Measurements from ENCODE around the gene AP1G2.
"Not testable (repeated sequence)": the region's sequence is repeated elsewhere in the genome, so short reads cannot be mapped to it uniquely, and the experiment has no call there.

The AP1G2 gene

DNA sequence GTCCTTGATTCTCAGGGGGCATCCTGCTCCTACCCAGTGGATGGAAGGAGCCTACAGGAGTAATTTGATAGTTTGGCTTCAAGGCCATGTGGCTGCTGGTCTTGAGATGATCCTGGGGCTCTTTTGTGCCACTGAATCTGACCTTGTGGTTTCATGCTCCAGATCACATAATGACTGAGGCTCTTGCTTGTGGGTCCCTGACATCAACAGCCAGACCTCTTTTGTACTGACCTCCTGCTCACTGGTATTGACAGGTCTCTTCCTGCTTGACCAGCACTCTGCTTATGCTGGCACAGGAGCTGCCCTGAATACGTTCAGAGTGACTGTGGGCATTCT lies 34.2 kb upstream of the AP1G2 start:
- DNase-seq: no peak
- in situ Hi-C loops (cut with MboI; ENCODE audit: low pct_unique_long_range_greater_than_20kb, low sequenced_read_pairs): no loop called here

DNA sequence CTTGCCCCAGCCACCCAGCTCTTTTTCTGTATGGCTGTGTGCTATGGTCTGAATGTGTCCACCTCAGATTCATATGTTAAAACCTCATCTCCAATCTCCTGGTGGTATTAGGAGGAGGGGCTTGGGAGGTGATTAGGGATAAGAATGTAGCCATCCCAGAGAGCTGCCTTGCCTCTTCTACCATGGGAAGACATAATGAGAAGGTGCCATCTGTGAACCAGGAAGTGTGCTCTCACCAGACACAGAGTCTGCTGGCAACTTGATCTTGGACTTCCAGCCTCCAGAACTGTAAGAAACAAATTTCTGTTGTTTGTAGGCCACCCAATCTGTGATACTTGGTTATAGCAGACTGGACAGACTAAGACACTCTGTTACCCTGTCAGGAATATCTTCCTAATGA lies 33.8 kb upstream of the AP1G2 start:
- in situ Hi-C loops (cut with MboI; ENCODE audit: low pct_unique_long_range_greater_than_20kb, low sequenced_read_pairs): no loop called here

DNA sequence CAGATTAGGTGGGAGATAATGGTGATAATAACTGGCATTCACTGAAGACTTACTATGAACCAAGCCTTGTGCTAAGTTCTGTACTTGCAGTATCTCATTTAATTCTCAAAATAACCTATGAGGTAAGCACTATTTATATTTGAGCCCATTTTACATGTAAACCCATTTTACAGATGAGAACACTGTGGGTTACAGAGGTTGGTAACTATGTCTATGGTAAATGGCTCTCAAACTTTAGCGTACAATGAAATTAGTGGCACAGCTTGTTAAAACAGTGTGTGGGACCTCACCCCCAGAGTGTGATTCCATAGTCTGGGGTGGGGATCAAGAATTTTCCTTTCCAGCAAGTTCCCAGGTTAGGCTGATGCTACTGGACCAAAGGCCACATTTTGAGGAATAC lies 33.2 kb upstream of the AP1G2 start:
- in situ Hi-C loops (cut with MboI; ENCODE audit: low pct_unique_long_range_greater_than_20kb, low sequenced_read_pairs): no loop called here

More for the DNA sequence above, 33.8 kb upstream of the AP1G2 start:
- no peak for DNase-seq

DNA sequence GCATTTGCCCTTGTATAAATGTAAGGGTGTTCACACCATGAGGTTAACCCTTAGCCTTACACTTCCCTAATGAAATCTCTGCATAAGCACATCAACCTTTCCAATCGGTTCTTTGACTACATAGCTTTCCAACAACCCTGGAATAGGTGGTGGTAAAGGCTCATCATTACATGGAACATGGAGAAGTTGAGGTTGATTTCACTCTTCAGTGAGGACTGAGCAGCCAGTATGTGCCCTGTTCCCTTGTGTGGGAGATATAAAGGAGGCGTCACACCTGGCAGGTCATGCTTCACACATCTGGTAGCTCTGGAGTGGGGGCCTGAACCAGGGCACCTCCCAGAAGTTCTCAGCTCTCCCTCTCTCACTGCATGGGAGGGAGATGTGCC lies 32.7 kb upstream of the AP1G2 start:
- in situ Hi-C loops (cut with MboI; ENCODE audit: low pct_unique_long_range_greater_than_20kb, low sequenced_read_pairs): no loop called here
- no peak for DNase-seq

More for the DNA sequence above, 33.2 kb upstream of the AP1G2 start:
- DNase-seq: no peak

DNA sequence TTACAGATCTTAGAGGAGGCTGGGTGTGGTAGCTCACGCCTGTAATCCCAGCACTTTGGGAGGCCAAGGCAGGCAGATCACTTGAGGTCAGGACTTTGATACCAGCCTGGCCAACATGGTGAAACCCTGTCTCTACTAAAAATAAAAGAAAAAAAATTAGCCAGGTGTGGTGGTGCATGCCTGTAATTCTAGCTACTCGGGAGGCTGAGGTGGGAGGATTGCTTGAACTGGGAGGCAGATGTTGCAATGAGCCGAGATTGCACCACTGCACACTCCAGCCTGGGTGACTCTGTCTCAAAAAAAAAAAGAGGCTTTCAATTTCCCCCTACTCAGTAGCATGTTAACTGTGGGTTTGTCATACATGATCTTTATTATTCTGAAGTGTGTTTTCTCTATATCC lies 26.6 kb upstream of the AP1G2 start:
- in situ Hi-C loops (cut with MboI; ENCODE audit: low pct_unique_long_range_greater_than_20kb, low sequenced_read_pairs); DNase-seq: not testable (repeated sequence)

DNA sequence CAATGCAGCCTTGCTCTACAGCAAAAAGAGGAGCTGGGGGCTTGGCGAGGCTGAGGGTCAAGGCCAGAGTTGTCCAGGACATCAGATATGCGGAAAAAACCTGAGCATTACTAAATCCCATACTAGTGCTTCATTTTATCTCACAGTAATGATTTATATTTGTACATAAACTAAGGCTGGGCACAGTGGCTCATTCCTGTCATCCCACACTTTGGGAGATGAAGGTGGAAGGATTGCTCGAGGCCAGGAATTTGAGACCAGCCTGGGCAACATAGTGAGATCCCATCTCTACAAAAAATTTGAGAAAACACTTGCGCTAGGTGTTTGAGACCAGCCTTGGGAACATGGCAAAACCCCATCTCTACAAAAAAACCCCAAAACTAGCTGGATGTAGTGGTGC lies 22.6 kb upstream of the AP1G2 start:
- no peak for DNase-seq
- in situ Hi-C loops (cut with MboI; ENCODE audit: low pct_unique_long_range_greater_than_20kb, low sequenced_read_pairs): no loop called here

DNA sequence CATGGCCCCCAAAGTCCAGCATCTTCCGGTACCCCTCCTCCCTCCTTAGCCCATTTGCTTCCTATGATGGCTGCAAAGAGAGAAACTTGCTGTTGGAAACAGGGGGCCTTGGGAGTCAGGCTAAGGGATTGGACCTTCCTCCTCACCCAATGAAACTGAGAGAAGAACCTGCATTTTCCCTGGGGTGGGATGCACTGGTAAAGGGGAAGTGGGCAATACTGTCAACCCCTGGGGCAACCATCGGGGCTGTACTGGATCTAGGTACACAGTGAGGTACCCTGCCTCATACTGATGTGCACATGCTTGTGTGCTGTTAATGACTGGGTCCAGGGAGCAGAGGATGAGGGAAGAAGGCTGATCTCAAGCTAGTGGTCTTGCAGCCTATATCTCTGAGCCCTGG lies 22.0 kb upstream of the AP1G2 start:
- in situ Hi-C loops (cut with MboI; ENCODE audit: low pct_unique_long_range_greater_than_20kb, low sequenced_read_pairs): no loop called here
- DNase-seq: no peak

DNA sequence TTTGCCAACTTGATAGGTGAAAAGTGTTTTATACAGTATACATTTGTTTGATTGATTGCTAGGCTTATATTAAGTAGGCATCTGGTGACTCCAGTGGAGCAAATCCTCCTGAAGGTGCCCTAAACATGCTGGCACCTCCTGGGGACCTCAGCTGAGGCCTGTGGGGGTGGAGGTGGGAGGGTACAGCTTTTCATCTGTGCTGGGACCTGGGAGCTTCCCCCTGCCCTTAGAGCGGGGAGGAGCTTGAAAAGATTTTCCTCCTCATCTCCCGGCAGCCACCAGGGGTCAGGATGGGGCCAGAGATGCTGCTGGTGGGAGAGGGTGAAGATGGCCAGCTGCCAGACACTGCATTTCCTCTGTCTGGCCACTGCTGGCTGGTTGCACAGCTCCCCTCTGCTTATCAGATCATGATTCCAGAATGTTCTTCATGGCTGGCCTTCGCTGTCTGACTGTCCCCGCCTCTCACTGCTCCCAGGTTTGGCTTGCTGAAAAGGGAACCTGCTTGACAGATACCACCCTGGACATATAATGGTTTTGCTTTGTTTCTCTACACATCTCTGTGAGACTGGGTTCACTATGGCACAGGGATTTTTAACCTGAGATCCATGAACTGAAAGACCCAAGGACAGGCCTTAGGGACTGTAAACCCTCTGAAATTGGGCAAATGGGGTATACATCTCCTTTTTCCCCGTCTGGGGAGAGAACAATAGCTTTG lies 21.4 kb upstream of the AP1G2 start:
- peak; percentile 97 for DNase-seq
- in situ Hi-C loops (cut with MboI; ENCODE audit: low pct_unique_long_range_greater_than_20kb, low sequenced_read_pairs): no loop called here

DNA sequence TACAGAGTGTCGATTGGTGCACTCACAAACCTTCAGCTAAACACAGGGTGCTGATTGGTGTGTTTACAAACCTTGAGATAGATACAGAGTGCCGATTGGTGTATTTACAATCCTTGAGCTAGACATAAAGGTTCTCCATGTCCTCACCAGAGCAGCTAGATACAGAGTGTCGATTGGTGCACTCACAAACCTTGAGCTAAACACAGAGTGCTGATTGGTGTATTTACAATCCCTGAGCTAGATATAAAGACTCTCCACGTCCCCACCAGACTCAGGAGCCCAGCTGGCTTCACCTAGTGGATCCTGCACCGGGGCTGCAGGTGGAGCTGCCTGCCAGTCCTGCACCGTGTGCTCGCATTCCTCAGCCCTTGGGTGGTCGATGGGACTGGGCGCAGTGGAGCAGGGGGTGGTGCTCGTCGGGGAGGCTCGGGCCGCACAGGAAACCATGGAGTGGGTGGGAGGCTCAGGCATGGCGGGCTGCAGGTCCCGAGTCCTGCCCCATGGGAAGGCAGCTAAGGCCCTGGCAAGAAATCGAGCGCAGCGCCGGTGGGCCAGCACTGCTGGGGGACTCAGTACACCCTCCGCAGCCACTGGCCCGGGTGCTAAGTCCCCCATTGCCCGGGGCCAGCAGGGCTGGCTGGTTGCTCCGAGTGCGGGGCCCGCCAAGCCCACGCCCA lies 17.1 kb upstream of the AP1G2 start:
- in situ Hi-C loops (cut with MboI; ENCODE audit: low pct_unique_long_range_greater_than_20kb, low sequenced_read_pairs); DNase-seq: not testable (repeated sequence)

DNA sequence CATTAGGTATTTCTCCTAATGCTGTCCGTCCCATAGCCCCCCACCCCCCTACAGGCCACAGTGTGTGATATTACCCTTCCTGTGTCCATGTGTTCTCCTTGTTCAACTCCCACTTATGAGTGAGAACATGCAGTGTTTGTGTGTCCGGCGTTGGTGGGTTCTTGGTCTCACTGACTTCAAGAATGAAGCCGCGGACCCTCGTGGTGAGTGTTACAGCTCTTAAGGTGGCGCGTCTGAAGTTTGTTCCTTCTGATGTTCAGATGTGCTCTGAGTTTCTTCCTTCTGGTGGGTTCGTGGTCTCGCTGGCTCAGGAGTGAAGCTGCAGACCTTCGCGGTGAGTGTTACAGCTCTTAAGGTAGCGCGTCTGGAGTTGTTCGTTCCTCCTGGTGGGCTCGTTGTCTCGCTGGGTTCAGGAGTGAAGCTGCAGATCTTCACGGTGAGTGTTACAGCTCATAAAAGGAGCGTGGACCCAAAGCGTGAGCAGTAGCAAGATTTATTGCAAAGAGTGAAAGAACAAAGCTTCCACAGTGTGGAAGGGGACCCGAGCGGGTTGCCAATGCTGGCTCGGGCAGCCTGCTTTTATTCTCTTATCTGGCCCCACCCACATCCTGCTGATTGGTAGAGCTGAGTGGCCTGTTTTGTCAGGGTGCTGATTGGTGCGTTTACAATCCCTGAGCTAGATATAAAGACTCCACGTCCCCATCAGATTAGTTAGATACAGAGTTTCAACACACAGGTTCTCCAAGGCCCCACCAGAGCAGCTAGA lies 16.4 kb upstream of the AP1G2 start:
- DNase-seq; in situ Hi-C loops (cut with MboI; ENCODE audit: low pct_unique_long_range_greater_than_20kb, low sequenced_read_pairs): not testable (repeated sequence)

DNA sequence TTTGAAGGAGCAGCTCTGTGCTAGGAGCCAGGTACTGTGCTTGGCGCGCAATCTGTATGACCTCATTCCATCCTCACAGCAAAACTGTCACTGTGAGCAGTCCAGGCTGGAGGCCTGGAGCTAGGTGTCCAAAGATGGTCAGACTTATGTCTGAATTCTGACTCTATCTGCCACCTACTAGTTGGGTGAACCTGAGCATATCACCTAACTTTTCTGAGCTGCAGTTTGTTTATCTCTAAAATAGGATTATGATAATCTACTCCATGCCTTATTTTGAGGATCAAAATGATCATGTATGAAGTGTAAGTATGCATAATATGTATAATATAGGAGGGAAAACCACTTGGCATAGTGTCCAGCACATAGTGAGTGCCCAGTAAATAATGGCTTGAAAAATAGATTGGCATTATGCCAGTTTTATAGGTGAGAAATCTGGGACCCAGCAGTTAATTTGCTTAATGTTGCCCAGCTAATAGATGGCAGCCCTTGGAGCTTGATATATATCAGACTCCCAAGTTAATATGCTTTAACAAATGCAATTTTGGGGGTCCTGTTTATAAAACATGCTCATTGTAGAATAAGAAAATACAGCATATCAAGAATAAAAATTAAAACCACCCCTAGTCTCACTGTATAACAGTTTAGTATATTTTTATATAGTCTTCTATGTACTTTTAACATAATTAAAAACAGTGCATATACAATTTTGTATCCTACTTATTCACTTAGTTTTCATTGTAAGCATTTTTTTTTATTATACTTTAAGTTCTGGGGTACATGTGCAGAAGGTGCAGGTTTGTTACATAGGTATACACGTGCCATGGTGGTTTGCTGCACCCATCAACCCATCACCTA lies 15.5 kb upstream of the AP1G2 start:
- DNase-seq: no peak
- in situ Hi-C loops (cut with MboI; ENCODE audit: low pct_unique_long_range_greater_than_20kb, low sequenced_read_pairs): no loop called here

DNA sequence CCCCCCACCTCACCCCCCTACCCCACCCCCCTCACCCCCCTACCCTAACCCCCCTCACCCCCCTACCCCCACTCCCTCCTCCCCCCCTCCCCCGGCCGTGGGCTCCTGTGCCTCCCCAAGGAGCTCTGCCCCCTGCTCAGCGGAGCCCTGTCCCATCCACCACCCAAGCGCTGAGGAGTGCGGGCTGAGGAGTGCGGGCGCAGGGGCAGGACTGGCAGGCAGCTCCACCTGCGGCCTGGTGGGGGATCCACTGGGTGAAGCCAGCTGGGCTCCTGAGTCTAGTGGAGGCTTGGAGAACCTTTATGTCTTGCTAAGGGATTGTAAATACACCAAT lies 13.3 kb upstream of the AP1G2 start:
- no peak for DNase-seq

DNA sequence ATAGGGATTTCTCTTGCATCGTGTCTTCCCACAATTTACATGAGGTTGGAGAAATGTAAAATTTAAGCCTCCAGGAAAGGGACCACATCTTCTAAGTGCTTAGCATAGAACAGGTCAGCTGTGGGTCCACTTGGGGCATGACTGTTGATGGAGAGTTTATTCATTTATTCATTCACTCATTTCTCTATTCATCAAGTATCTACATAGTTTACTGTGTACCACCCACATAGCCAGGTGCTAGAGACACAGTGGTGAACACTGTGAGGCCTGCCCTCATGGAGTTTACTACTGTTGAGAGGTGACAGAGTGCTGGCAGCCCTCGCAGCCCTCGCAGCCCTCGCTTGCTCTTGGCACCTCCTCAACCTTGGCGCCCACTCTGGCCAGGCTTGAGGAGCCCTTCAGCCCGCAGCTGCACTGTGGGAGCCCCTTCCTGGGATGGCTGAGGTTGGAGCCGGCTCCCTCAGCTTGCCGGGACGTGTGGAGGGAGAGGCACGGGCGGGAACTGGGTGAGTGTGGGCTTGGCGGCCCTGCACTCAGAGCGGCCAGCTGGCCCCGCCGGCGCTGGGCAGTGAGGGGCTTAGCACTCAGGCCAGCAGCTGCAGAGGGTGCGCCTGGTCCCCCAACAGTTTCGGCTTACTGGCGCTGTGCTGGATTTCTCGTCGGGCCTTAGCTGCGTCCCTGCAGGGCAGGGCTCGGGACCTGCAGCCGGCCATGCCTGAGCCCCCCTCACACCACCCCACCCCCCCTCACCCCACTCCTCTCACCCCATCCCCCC lies 12.7 kb upstream of the AP1G2 start:
- DNase-seq: no peak
- in situ Hi-C loops (cut with MboI; ENCODE audit: low pct_unique_long_range_greater_than_20kb, low sequenced_read_pairs): no loop called here

More for the DNA sequence above, 13.3 kb upstream of the AP1G2 start:
- in situ Hi-C loops (cut with MboI; ENCODE audit: low pct_unique_long_range_greater_than_20kb, low sequenced_read_pairs): no loop called here

DNA sequence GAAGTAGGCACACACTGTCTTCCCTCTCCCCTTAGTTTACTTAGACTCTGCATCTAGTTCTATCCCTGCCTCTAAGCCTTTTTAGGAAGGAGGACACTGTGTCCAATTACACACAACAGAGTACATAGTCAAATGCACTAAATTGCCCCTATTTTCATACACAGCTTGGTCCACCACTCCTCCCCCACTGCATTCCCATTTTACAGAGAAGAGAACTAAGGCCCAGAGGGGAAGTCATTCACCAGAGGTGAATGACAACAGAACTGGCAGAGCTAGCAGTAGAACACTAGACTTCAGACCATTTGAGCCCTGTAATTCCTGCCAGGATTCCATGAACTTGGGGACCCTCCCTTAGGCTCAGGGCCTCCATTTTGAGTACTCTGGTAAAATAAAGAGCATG lies 12.1 kb upstream of the AP1G2 start:
- in situ Hi-C loops (cut with MboI; ENCODE audit: low pct_unique_long_range_greater_than_20kb, low sequenced_read_pairs): no loop called here
- no peak for DNase-seq

DNA sequence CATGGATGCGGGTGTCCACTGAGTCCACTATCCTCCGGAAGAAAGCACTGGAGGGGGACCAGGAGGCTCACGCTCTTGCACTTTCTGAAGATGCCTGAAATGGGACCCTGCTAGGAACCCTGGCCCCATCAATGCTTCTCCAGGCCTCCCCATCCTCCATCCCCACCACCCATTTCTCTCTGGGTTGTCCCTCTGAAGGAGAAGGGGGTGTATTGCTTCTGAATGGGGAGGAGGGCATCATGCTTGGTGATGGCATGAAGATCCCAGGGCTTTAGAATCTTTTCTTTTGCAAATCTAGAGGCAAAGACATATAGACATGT lies 11.7 kb upstream of the AP1G2 start:
- in situ Hi-C loops (cut with MboI; ENCODE audit: low pct_unique_long_range_greater_than_20kb, low sequenced_read_pairs): no loop called here
- DNase-seq: no peak

DNA sequence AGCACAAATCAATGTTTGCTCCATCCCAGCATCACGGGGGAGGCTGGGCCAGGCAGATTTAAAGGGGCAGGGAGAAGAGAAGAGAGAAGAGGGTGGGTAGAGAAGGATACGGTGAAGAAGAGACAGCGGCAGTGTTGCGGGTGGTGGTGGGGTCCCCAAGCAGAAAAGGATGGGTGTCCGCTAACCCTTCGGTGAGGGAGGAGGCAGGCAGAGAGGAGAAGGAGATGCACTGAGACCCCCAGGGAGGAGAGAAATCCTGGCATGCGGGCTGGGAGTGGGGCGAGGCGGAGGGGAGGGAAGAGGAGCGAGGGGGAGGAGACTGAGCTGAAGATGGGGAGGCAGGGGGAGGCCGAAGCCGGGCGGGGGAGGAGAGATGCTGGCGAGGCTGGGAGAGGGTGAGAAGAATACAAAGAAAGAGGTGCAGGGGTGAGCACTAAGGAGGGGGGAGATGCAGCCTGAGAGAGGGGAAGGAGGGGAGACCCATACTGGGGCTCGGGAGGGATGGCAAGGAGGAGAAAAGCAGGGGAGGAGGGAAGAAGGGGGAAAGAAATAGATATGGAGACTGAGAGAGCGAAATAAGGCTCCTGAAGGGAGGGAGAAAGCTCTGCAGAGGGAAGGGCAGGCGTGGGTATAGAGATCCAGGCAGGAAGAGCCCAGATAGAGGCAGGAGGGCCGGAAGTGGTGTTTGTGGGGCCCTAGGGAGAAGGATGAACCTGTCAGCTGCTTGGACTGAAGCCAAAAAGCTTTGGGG lies 11.1 kb upstream of the AP1G2 start, which contains the start of gene JPH4:
JPH4 (minus strand) TSS at position 231 of the 751 bp plus-strand sequence. CDS start 1,337 bp downstream, outside the sequence.
- DNase-seq: no peak
- in situ Hi-C loops (cut with MboI; ENCODE audit: low pct_unique_long_range_greater_than_20kb, low sequenced_read_pairs): no loop called here

DNA sequence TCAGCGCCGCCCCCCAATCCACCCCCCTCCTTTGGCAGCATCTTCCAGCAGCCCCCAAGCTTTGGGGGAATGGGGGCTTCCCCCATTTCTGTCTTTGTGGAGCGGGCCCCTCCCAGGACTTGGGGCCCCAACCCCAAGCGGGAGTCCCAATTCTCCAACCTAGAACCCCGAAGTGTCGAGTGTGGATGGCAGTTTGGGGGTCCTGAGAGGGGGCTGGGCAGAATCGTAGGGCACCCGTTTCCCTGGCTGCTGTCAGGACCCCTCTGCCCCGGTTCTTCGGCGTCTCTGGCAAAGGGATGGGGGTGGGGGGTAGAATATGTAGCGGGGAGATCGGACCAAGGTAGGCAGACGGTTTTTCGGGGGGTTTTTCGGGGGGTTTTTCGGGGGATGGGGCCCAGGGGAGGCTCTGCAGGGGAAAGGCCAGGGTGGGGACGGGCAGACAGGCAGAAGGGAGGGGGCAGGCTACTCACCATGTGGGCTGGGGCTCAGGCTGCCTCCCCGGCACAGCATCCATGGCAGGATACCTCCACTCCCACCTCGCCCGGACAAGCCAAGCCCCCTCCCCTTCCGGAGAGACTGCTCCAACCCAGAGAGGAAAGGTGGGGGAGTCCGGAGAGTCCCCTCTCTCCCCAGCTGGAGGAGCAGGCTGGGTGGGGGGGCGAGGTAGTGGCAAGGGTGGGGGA lies 10.3 kb upstream of the AP1G2 start:
- in situ Hi-C loops (cut with MboI; ENCODE audit: low pct_unique_long_range_greater_than_20kb, low sequenced_read_pairs): no loop called here
- DNase-seq: no peak

Data from KBM-7 (cell line).